Neuronal stem cell (in vitro differentiated cells): ENCODE data around the gene VEGFB.

ENCODE experiments used
- DNase-seq: peaks from one replicate; pipeline ENCODE4 v3.0.0-alpha.2; 2013; ENCODE audit warnings: low spot score
- H2AFZ ChIP-seq: one replicate; pipeline ENCODE4 v1.6.1; 2013; ENCODE audit warnings: mild to moderate bottlenecking, low read length, inconsistent platforms
- H2AK5ac ChIP-seq: 2 replicates; pipeline ENCODE4 v1.6.1; 2013; ENCODE audit warnings: low read depth, mild to moderate bottlenecking, inconsistent platforms, low read length, moderate library complexity, mixed read lengths
- H2BK120ac ChIP-seq: 2 replicates; pipeline ENCODE4 v1.6.1; 2013; ENCODE audit warnings: low read depth, mild to moderate bottlenecking, inconsistent platforms, low read length, moderate library complexity, mixed read lengths
- H2BK12ac ChIP-seq: one replicate; pipeline ENCODE4 v1.6.1; 2013; ENCODE audit warnings: low read length, inconsistent platforms
- H2BK15ac ChIP-seq: 2 replicates; pipeline ENCODE4 v1.6.1; 2013; ENCODE audit warnings: mild to moderate bottlenecking, low read length, inconsistent platforms, mixed read lengths
- H2BK5ac ChIP-seq: one replicate; pipeline ENCODE4 v1.6.1; 2013; ENCODE audit warnings: inconsistent platforms, mild to moderate bottlenecking, low read length, moderate library complexity
- H3K14ac ChIP-seq: one replicate; pipeline ENCODE4 v1.6.1; 2013; ENCODE audit warnings: low read length, inconsistent platforms
- H3K18ac ChIP-seq: 2 replicates; pipeline ENCODE4 v1.6.1; 2013; ENCODE audit warnings: low read length, inconsistent platforms
- H3K23ac ChIP-seq: 2 replicates; pipeline ENCODE4 v1.6.1; 2013; ENCODE audit warnings: low read depth, mild to moderate bottlenecking, mixed read lengths, low read length, inconsistent platforms; ENCODE audit not compliant: poor library complexity
- H3K27ac ChIP-seq: replicated peaks from 3 replicates; pipeline ENCODE4 v1.5.1; 2013; ENCODE audit warnings: low read length, inconsistent platforms
- H3K27me3 ChIP-seq, 3 experiments: 2 replicates each; pipeline ENCODE4 v1.6.1; 2013; ENCODE audit warnings: low read length in 3 of 3, mild to moderate bottlenecking in 2 of 3, inconsistent platforms in 1 of 3, low read depth in 1 of 3, mixed read lengths in 1 of 3, moderate library complexity in 1 of 3; ENCODE audit not compliant: control insufficient read depth in 3 of 3, insufficient read depth in 3 of 3
- H3K36me3 ChIP-seq, 2 donors: replicated peaks in 1 of 2; 2 replicates each; pipeline ENCODE4 v1.6.1; 2013; ENCODE audit warnings: low read length in 2 of 2; ENCODE audit not compliant: control insufficient read depth in 2 of 2, insufficient read depth in 2 of 2
- H3K4ac ChIP-seq: 2 replicates; pipeline ENCODE4 v1.6.1; 2013; ENCODE audit warnings: inconsistent platforms, mild to moderate bottlenecking, low read length, moderate library complexity
- H3K4me1 ChIP-seq, 2 donors: 1 replicate in 1 of 2; 2 replicates in 1 of 2; pipeline ENCODE4 v1.6.1; 2013; ENCODE audit warnings: low read length in 2 of 2, low read depth in 1 of 2; ENCODE audit not compliant: control insufficient read depth in 2 of 2, insufficient read depth in 1 of 2
- H3K4me2 ChIP-seq: one replicate; pipeline ENCODE4 v1.6.1; 2013; ENCODE audit warnings: mild to moderate bottlenecking, low read length, inconsistent platforms; ENCODE audit not compliant: insufficient read depth, poor library complexity, severe bottlenecking
- H3K4me3 ChIP-seq, 2 donors: 2 replicates each; pipeline ENCODE4 v1.5.1; 2013; ENCODE audit warnings: low read length in 2 of 2, mild to moderate bottlenecking in 2 of 2, inconsistent platforms in 1 of 2, moderate library complexity in 1 of 2
- H3K79me1 ChIP-seq: one replicate; pipeline ENCODE4 v1.6.1; 2013; ENCODE audit warnings: low read depth, mild to moderate bottlenecking, inconsistent platforms, low read length, moderate library complexity
- H3K9ac ChIP-seq: one replicate; pipeline ENCODE4 v1.6.1; 2013; ENCODE audit warnings: mild to moderate bottlenecking, low read depth, low read length, inconsistent platforms; ENCODE audit not compliant: poor library complexity
- H3K9me3 ChIP-seq, 2 donors: replicated peaks in 1 of 2; 2 replicates each; pipeline versions ENCODE3 to v1.6.1; 2013; ENCODE audit warnings: low read length in 2 of 2, mild to moderate bottlenecking in 2 of 2, inconsistent platforms in 1 of 2, low read depth in 1 of 2, mixed read lengths in 1 of 2, moderate library complexity in 1 of 2; ENCODE audit not compliant: control insufficient read depth in 2 of 2, insufficient read depth in 1 of 2
- H4K8ac ChIP-seq: one replicate; pipeline ENCODE4 v1.6.1; 2013; ENCODE audit warnings: low read depth, mild to moderate bottlenecking, inconsistent platforms, low read length, moderate library complexity
- H4K91ac ChIP-seq: one replicate; pipeline ENCODE4 v1.6.1; 2013; ENCODE audit warnings: low read length, low read depth, mild to moderate bottlenecking, inconsistent platforms; ENCODE audit not compliant: poor library complexity
- WGBS, 2 donors: extraction: QIAGEN DNeasy Blood & Tissue Kit; methylation state at CpG; one replicate each; pipeline ENCODE4 v1.1.7; 2013; ENCODE audit warnings: missing lambda C conversion rate in 2 of 2, mixed read lengths in 1 of 2; ENCODE audit not compliant: insufficient read length in 2 of 2, insufficient replicate concordance in 1 of 2; ENCODE audit errors: extremely low coverage in 2 of 2; 5-methylcytosine and 5-hydroxymethylcytosine counted together

The VEGFB gene

GRCh38 chr11:64201543-64201942 lies 32.8 kb upstream of the VEGFB start:
- no peak overlapping the region for H3K14ac ChIP-seq
- no peak overlapping the region for H2AFZ ChIP-seq
- no peak overlapping the region for H3K4me3 ChIP-seq
- H3K4me1 ChIP-seq = peaks cover 0 to 6% of the 10 kb centered on the region in 2 donors
- H2BK5ac ChIP-seq = no peak overlapping the region
- H3K23ac ChIP-seq = no peak overlapping the region
- no peak overlapping the region for H4K91ac ChIP-seq
- H3K79me1 ChIP-seq = no peaks in the 10 kb centered on the region
- no peak overlapping the region for H4K8ac ChIP-seq
- no peak overlapping the region for H3K4me2 ChIP-seq
- H3K27me3 ChIP-seq = no peaks in the 10 kb centered on the region
- no peak overlapping the region for H3K18ac ChIP-seq
- H2BK120ac ChIP-seq = no peak overlapping the region
- H3K9me3 ChIP-seq = peaks cover 0 to 2% of the 10 kb centered on the region in 2 donors
- DNase-seq = no peak
- H3K27ac ChIP-seq = no peak overlapping the region
- peaks cover 66 to 98% of the 10 kb centered on the region in 2 donors for H3K36me3 ChIP-seq
- H2BK12ac ChIP-seq = no peak overlapping the region
- H3K9ac ChIP-seq = no peak overlapping the region
- H2AK5ac ChIP-seq = no peak overlapping the region
- H3K4ac ChIP-seq = no peak overlapping the region
- no CpG with 5 or more reads among the region's 3 CpGs for WGBS, 2 donors
- no peak overlapping the region for H2BK15ac ChIP-seq

- H2AFZ ChIP-seq = no peak overlapping the region
- H3K27me3 ChIP-seq = no peaks in the 10 kb centered on the region
- no peak overlapping the region for H2BK12ac ChIP-seq
- no peak overlapping the region for H3K4me2 ChIP-seq
- no peak overlapping the region for H3K9ac ChIP-seq
- no peak overlapping the region for H3K18ac ChIP-seq
- no peak overlapping the region for H3K23ac ChIP-seq
- H3K4ac ChIP-seq = no peak overlapping the region
- no peak overlapping the region for H2BK5ac ChIP-seq
- H4K8ac ChIP-seq = peak overlapping the region; percentile 84
- peaks cover 6 to 9% of the 10 kb centered on the region in 2 donors for H3K4me1 ChIP-seq
- no peak overlapping the region for H3K14ac ChIP-seq
- no peak overlapping the region for H2BK120ac ChIP-seq
- H3K36me3 ChIP-seq = peaks cover 65 to 91% of the 10 kb centered on the region in 2 donors
- DNase-seq = no peak
- H3K4me3 ChIP-seq = no peak overlapping the region
- WGBS, 2 donors = no CpG with 5 or more reads among the region's 9 CpGs
- H3K79me1 ChIP-seq = peaks cover 2% of the 10 kb centered on the region
- H3K9me3 ChIP-seq = peaks cover 0 to 3% of the 10 kb centered on the region in 2 donors
- H2AK5ac ChIP-seq = no peak overlapping the region
- no peak overlapping the region for H4K91ac ChIP-seq
- peak overlapping the region; percentile 30 for H3K27ac ChIP-seq
- H2BK15ac ChIP-seq = no peak overlapping the region
Observed at GRCh38 chr11:64202992-64203391, 31.4 kb upstream of the VEGFB start.

GRCh38 chr11:64203421-64204079 lies 30.8 kb upstream of the VEGFB start:
- Histone ChIP-seq H2BK15ac (no peak overlapping the region), H3K4me2 (no peak overlapping the region)

GRCh38 chr11:64204080-64204440 lies 30.3 kb upstream of the VEGFB start:
- DNase-seq = no peak
- no peaks in the 10 kb centered on the region for H3K27me3 ChIP-seq
- no peak overlapping the region for H4K8ac ChIP-seq
- peaks cover 0 to 3% of the 10 kb centered on the region in 2 donors for H3K9me3 ChIP-seq
- H3K23ac ChIP-seq = no peak overlapping the region
- H3K27ac ChIP-seq = no peak overlapping the region
- H2BK5ac ChIP-seq = no peak overlapping the region
- H2AFZ ChIP-seq = no peak overlapping the region
- no peak overlapping the region for H3K14ac ChIP-seq
- WGBS, 2 donors = no CpG with 5 or more reads among the region's 16 CpGs
- H2BK15ac ChIP-seq = no peak overlapping the region
- H3K4ac ChIP-seq = no peak overlapping the region
- H3K36me3 ChIP-seq = peaks cover 60 to 80% of the 10 kb centered on the region in 2 donors
- peaks cover 6 to 11% of the 10 kb centered on the region in 2 donors for H3K4me1 ChIP-seq
- H3K79me1 ChIP-seq = peaks cover 2% of the 10 kb centered on the region
- no peak overlapping the region for H3K9ac ChIP-seq
- H4K91ac ChIP-seq = no peak overlapping the region
- H3K4me3 ChIP-seq = no peak overlapping the region
- H3K4me2 ChIP-seq = no peak overlapping the region
- H3K18ac ChIP-seq = no peak overlapping the region
- H2AK5ac ChIP-seq = no peak overlapping the region
- H2BK12ac ChIP-seq = no peak overlapping the region
- H2BK120ac ChIP-seq = no peak overlapping the region

More at GRCh38 chr11:64203421-64204079, 30.8 kb upstream of the VEGFB start:
- Histone ChIP-seq H2AFZ (no peak overlapping the region), H3K9ac (no peak overlapping the region), H3K27ac (peak overlapping the region; percentile 30), H3K23ac (no peak overlapping the region), H2BK12ac (no peak overlapping the region), H3K14ac (no peak overlapping the region), H4K8ac (no peak overlapping the region), H2BK120ac (no peak overlapping the region), H2BK5ac (no peak overlapping the region), H4K91ac (no peak overlapping the region), H3K18ac (no peak overlapping the region), H3K4ac (no peak overlapping the region), H3K4me3 (no peak overlapping the region), H3K79me1 (peaks cover 2% of the 10 kb centered on the region), H3K4me1 (peaks cover 6 to 11% of the 10 kb centered on the region in 2 donors), H3K36me3 (peaks cover 60 to 85% of the 10 kb centered on the region in 2 donors), H2AK5ac (no peak overlapping the region), H3K27me3 (no peaks in the 10 kb centered on the region), H3K9me3 (peaks cover 0 to 3% of the 10 kb centered on the region in 2 donors)
- WGBS, 2 donors = no CpG with 5 or more reads among the region's 27 CpGs
- no peak for DNase-seq
